HepG2 (cell line): ENCODE data around the gene CDH1. TPM values are rescaled to one million over a fixed set of nuclear protein-coding genes. Genes with fewer than 3 reads are reported as not detected.
A peak's percentile ranks its signal among the peaks of the same experiment; 100 is the strongest.

ENCODE experiments used
- ATF7-NPFF ChIP-seq: sonication (generic); formaldehyde crosslinking; IDR thresholded peaks from 2 replicates; pipeline ENCODE4 v1.8.1; 2023; ENCODE audit warnings: mild to moderate bottlenecking, low read depth, missing genetic modification reagents, moderate library complexity
- ERF ChIP-seq: IDR thresholded peaks from 2 replicates; pipeline ENCODE4 v1.6.1; 2018; ENCODE audit warnings: missing biosample characterization, missing genetic modification reagents
- FOXP1 ChIP-seq, 2 experiments: fragments of 450-650 bp in 1 of 2; IDR thresholded peaks; 2 replicates each; pipeline ENCODE4 v1.6.1; 2017 to 2018; ENCODE audit warnings: antibody characterized with exemption in 1 of 2
- GPN1 ChIP-seq: sonication (generic); formaldehyde crosslinking; IDR thresholded peaks from 2 replicates; pipeline ENCODE4 v1.5.1; 2020; ENCODE audit warnings: missing genetic modification reagents, borderline replicate concordance
- IRF2 ChIP-seq: IDR thresholded peaks from 2 replicates; pipeline ENCODE4 v1.6.1; 2018; ENCODE audit warnings: missing genetic modification reagents, missing compliant biosample characterization
- ISL2 ChIP-seq: sonication (generic); formaldehyde crosslinking; IDR thresholded peaks from 2 replicates; pipeline ENCODE4 v1.5.0; 2020; ENCODE audit warnings: missing genetic modification reagents
- JUND ChIP-seq: sonication (generic); formaldehyde crosslinking; IDR thresholded peaks from 2 replicates; pipeline ENCODE4 v1.8.0; 2022; ENCODE audit warnings: mild to moderate bottlenecking, missing genetic modification reagents
- KDM1A ChIP-seq: IDR thresholded peaks from 2 replicates; pipeline ENCODE4 v1.6.1; 2016; ENCODE audit warnings: missing compliant biosample characterization
- KDM2A ChIP-seq: sonication (generic); formaldehyde crosslinking; IDR thresholded peaks from 2 replicates; pipeline ENCODE4 v1.4.0; 2020; ENCODE audit warnings: low read depth, missing genetic modification reagents, borderline replicate concordance
- MED13 ChIP-seq: sonication (generic); formaldehyde crosslinking; IDR thresholded peaks from 2 replicates; pipeline ENCODE4 v1.5.0; 2020; ENCODE audit warnings: missing genetic modification reagents
- MZF1 ChIP-seq: sonication (generic); formaldehyde crosslinking; IDR thresholded peaks from 2 replicates; pipeline ENCODE4 v1.8.1; 2023; ENCODE audit warnings: mild to moderate bottlenecking, missing genetic modification reagents, borderline replicate concordance
- NCOR1 ChIP-seq: fragments of 200-600 bp; sonication (generic); IDR thresholded peaks from 2 replicates; pipeline ENCODE4 v1.7.0; 2017; ENCODE audit warnings: antibody characterized with exemption, low read length, borderline replicate concordance
- RARA ChIP-seq: IDR thresholded peaks from 2 replicates; pipeline ENCODE4 v1.6.1; 2016; ENCODE audit warnings: missing genetic modification reagents, missing compliant biosample characterization
- RFXANK ChIP-seq: IDR thresholded peaks from 2 replicates; pipeline ENCODE4 v1.6.1; 2016
- SALL1 ChIP-seq: sonication (generic); formaldehyde crosslinking; IDR thresholded peaks from 2 replicates; pipeline ENCODE4 v1.8.0; 2022; ENCODE audit warnings: mild to moderate bottlenecking, missing genetic modification reagents
- SMAD3 ChIP-seq: sonication (generic); formaldehyde crosslinking; IDR thresholded peaks from 2 replicates; pipeline ENCODE4 v1.4.0; 2020; ENCODE audit warnings: missing genetic modification reagents
- SP5 ChIP-seq: IDR thresholded peaks from 2 replicates; pipeline ENCODE4 v1.6.1; 2016; ENCODE audit warnings: low read depth, borderline replicate concordance
- ZBTB20 ChIP-seq: sonication (generic); formaldehyde crosslinking; IDR thresholded peaks from 2 replicates; pipeline ENCODE4 v1.8.1; 2023; ENCODE audit warnings: missing genetic modification reagents, low read depth, mild to moderate bottlenecking, borderline replicate concordance
- ZMYM3 ChIP-seq: sonication (generic); formaldehyde crosslinking; IDR thresholded peaks from 2 replicates; pipeline ENCODE4 v1.5.1; 2020; ENCODE audit warnings: mild to moderate bottlenecking, missing genetic modification reagents
- ZNF343 ChIP-seq: sonication (generic); formaldehyde crosslinking; IDR thresholded peaks from 2 replicates; pipeline ENCODE4 v1.4.0; 2020; ENCODE audit warnings: mild to moderate bottlenecking, missing genetic modification reagents
- ZNF615 ChIP-seq: sonication (generic); formaldehyde crosslinking; IDR thresholded peaks from 2 replicates; pipeline ENCODE4 v1.5.0; 2020; ENCODE audit warnings: mild to moderate bottlenecking, missing genetic modification reagents, borderline replicate concordance
- ZNF674 ChIP-seq: sonication (generic); formaldehyde crosslinking; IDR thresholded peaks from 2 replicates; pipeline ENCODE4 v1.5.0; 2020; ENCODE audit warnings: low read depth, mild to moderate bottlenecking, missing genetic modification reagents
- ZNF777 ChIP-seq: sonication (generic); formaldehyde crosslinking; IDR thresholded peaks from 2 replicates; pipeline ENCODE4 v1.4.0; 2020; ENCODE audit warnings: missing genetic modification reagents
- polyA plus RNA-seq, 8 experiments: library from polyadenylated mRNA; depleted of rRNA in 3 of 8; stranded (reverse) in 7 of 8; unstranded in 1 of 8; fragments of >200 nt; fragmentation: Illumina TruSeq in 4 of 8; extraction: Trizol in 4 of 8; gene quantifications; 2 replicates each; pipeline versions ENCODE4 v1.2.1 to v1.2.3, GENCODE V29; 2011 to 2016; ENCODE audit warnings: low read depth in 4 of 8, missing spikeins in 1 of 8, mixed read lengths in 1 of 8; ENCODE audit not compliant: insufficient read depth in 1 of 8
- total RNA-seq, 5 experiments: library from RNA; depleted of rRNA; stranded (reverse); fragments of >200 nt; fragmentation: Illumina TruSeq; extraction: Trizol; gene quantifications; 2 replicates each; pipeline ENCODE4 v1.2.3, GENCODE V29; 2016; ENCODE audit warnings: low read depth in 1 of 5
- TF ChIP-seq, protein P1 (sequence below): sonication (generic); formaldehyde crosslinking; IDR thresholded peaks from 2 replicates; pipeline ENCODE4 v1.9.0; 2021; ENCODE audit warnings: missing genetic modification reagents, mild to moderate bottlenecking, borderline replicate concordance
- TF ChIP-seq, protein P2 (sequence below): IDR thresholded peaks from 2 replicates; pipeline ENCODE4 v1.6.1; 2016; ENCODE audit warnings: missing compliant biosample characterization, missing genetic modification reagents, borderline replicate concordance
- TF ChIP-seq, protein P3 (sequence below): sonication (generic); formaldehyde crosslinking; IDR thresholded peaks from 2 replicates; pipeline ENCODE4 v1.5.0; 2020; ENCODE audit warnings: mild to moderate bottlenecking, missing genetic modification reagents, borderline replicate concordance

Gene CDH1
- total and polyA plus RNA-seq, 2 of the 13 experiments (the other 11 are each of a cell fraction or from before 2014, with no cell fraction given), result 0.95 to 9.8 TPM

DNA sequence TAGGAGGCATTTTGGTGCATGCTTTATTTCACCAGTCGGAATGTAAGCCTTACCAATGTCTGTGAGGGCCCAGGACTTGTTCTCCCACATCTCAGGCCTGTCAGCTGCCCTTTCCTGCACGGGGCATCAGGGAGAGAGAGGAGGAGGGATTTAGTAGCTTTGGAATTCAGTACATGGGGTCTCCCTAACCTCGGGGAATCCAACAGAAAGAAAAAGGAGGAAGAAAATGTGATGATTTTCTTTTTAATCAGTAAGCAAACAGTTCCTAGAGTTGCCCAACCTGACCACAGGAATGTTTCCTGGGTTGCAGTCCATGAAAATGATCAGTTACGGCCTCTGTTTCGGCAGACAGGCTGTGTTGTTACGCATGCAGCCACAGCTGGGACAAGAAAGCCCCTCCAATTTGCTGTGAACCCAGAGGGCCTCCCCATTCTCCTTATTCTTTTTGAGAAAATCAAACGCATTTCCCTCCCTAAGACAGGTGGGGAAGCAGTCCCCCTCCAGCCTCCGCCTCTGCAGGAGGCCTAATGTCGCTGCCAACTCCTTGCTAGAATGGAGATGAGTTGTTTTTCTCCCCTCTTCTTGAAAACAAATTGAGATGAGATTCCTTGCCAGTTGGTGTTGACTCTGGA, 53.2 kb downstream of the CDH1 start (continued):
- TF ChIP-seq ATF7-NPFF, result no peak
- TF ChIP-seq, protein P1, sequence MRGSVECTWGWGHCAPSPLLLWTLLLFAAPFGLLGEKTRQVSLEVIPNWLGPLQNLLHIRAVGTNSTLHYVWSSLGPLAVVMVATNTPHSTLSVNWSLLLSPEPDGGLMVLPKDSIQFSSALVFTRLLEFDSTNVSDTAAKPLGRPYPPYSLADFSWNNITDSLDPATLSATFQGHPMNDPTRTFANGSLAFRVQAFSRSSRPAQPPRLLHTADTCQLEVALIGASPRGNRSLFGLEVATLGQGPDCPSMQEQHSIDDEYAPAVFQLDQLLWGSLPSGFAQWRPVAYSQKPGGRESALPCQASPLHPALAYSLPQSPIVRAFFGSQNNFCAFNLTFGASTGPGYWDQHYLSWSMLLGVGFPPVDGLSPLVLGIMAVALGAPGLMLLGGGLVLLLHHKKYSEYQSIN (CRISPR knock-in tag), result no peak
- peak; percentile 72; the same call in 1 of the 2 replicates for TF ChIP-seq ZMYM3 (CRISPR knock-in tag)
- TF ChIP-seq ZNF343, result no peak
- peak; percentile 92; the same call in 1 of the 2 replicates for TF ChIP-seq SMAD3 (CRISPR knock-in tag)
- TF ChIP-seq, protein P2, sequence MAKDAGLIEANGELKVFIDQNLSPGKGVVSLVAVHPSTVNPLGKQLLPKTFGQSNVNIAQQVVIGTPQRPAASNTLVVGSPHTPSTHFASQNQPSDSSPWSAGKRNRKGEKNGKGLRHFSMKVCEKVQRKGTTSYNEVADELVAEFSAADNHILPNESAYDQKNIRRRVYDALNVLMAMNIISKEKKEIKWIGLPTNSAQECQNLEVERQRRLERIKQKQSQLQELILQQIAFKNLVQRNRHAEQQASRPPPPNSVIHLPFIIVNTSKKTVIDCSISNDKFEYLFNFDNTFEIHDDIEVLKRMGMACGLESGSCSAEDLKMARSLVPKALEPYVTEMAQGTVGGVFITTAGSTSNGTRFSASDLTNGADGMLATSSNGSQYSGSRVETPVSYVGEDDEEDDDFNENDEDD (CRISPR knock-in tag), result peak; percentile 44; the same call in 1 of the 2 replicates
- TF ChIP-seq KDM1A, result 0 out of 2 replicates have a peak, but pooled peaks have one; percentile 70
- TF ChIP-seq, protein P3, sequence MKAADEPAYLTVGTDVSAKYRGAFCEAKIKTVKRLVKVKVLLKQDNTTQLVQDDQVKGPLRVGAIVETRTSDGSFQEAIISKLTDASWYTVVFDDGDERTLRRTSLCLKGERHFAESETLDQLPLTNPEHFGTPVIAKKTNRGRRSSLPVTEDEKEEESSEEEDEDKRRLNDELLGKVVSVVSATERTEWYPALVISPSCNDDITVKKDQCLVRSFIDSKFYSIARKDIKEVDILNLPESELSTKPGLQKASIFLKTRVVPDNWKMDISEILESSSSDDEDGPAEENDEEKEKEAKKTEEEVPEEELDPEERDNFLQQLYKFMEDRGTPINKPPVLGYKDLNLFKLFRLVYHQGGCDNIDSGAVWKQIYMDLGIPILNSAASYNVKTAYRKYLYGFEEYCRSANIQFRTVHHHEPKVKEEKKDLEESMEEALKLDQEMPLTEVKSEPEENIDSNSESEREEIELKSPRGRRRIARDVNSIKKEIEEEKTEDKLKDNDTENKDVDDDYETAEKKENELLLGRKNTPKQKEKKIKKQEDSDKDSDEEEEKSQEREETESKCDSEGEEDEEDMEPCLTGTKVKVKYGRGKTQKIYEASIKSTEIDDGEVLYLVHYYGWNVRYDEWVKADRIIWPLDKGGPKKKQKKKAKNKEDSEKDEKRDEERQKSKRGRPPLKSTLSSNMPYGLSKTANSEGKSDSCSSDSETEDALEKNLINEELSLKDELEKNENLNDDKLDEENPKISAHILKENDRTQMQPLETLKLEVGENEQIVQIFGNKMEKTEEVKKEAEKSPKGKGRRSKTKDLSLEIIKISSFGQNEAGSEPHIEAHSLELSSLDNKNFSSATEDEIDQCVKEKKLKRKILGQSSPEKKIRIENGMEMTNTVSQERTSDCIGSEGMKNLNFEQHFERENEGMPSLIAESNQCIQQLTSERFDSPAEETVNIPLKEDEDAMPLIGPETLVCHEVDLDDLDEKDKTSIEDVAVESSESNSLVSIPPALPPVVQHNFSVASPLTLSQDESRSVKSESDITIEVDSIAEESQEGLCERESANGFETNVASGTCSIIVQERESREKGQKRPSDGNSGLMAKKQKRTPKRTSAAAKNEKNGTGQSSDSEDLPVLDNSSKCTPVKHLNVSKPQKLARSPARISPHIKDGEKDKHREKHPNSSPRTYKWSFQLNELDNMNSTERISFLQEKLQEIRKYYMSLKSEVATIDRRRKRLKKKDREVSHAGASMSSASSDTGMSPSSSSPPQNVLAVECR (CRISPR knock-in tag), result peak; percentile 57; the same call in 1 of the 2 replicates
- peak; percentile 92 for TF ChIP-seq IRF2 (CRISPR knock-in tag)
- TF ChIP-seq MZF1 (CRISPR knock-in tag), result 0 out of 2 replicates have a peak, but pooled peaks have one; percentile 44
- peak; percentile 93 for TF ChIP-seq ERF (CRISPR knock-in tag)
- 0 out of 2 replicates have a peak, but pooled peaks have one; percentile 36 for TF ChIP-seq KDM2A (CRISPR knock-in tag)
- TF ChIP-seq ZBTB20, result peak; percentile 89; the same call in 1 of the 2 replicates
- TF ChIP-seq GPN1 (CRISPR knock-in tag), result no peak
- TF ChIP-seq ZNF777 (CRISPR knock-in tag), result no peak
- TF ChIP-seq MED13 (CRISPR knock-in tag), result peak; percentile 81
- TF ChIP-seq ZNF615, result 0 out of 2 replicates have a peak, but pooled peaks have one; percentile 41
- TF ChIP-seq FOXP1 (IDR thresholded peaks at IDR 0.05), result no peak
- peak; percentile 89 for TF ChIP-seq FOXP1 (CRISPR knock-in tag; IDR thresholded peaks at IDR 0.05)
- TF ChIP-seq SP5 (CRISPR knock-in tag), result peak; percentile 89
- TF ChIP-seq RFXANK, result peak; percentile 46; the same call in 1 of the 2 replicates
- peak; percentile 94 for TF ChIP-seq ISL2 (CRISPR knock-in tag)
- TF ChIP-seq JUND (CRISPR knock-in tag), result peak; percentile 40
- TF ChIP-seq RARA (CRISPR knock-in tag), result peak; percentile 98
- TF ChIP-seq ZNF674 (CRISPR knock-in tag), result no peak
- peak; percentile 91 for TF ChIP-seq NCOR1
- peak; percentile 94 for TF ChIP-seq SALL1
